D721Med (cell line): ENCODE measurements around the gene COLQ.
"Not testable (repeated sequence)": the region's sequence is repeated elsewhere in the genome, so short reads cannot be mapped to it uniquely, and the experiment has no call there.

Source experiments
- DNase-seq: peaks from one replicate; pipeline ENCODE4 v3.0.0; 2011; ENCODE audit warnings: low spot score; ENCODE audit not compliant: insufficient read length
- FAIRE-seq: peaks from 2 replicates; lab custom pipeline; 2011; peaks lifted over from hg19 to GRCh38; lab: Jason Lieb, UNC
- CTCF ChIP-seq: IDR thresholded peaks from 2 replicates; pipeline ENCODE4 v1.5.1; 2012; ENCODE audit warnings: mild to moderate bottlenecking, control low read depth; ENCODE audit not compliant: insufficient read depth; ENCODE audit errors: missing control alignments

Gene COLQ

GRCh38 chr3:15486020-15486419, 35.5 kb downstream of the COLQ start:
- TF ChIP-seq CTCF, result no peak
- FAIRE-seq (no peak), DNase-seq (no peak)

- DNase-seq, FAIRE-seq: not testable (repeated sequence)
These were observed 37.0 kb downstream of the COLQ start for GRCh38 chr3:15484551-15484950.

GRCh38 chr3:15479400-15480224, 41.9 kb downstream of the COLQ start:
- FAIRE-seq, result no peak
- no peak for TF ChIP-seq CTCF
- DNase-seq, result no peak

GRCh38 chr3:15478640-15478979, 42.9 kb downstream of the COLQ start:
- TF ChIP-seq CTCF, result no peak
- FAIRE-seq (no peak), DNase-seq (no peak)

- TF ChIP-seq CTCF, result no peak
- FAIRE-seq (no peak), DNase-seq (no peak)
These were observed 43.4 kb downstream of the COLQ start for GRCh38 chr3:15477951-15478639.

- no peak for DNase-seq
- no peak for TF ChIP-seq CTCF
- no peak for FAIRE-seq
These were observed 45.1 kb downstream of the COLQ start for GRCh38 chr3:15476378-15476777.

- TF ChIP-seq CTCF, result no peak
- DNase-seq (no peak), FAIRE-seq (no peak)
These were observed 46.3 kb downstream of the COLQ start for GRCh38 chr3:15475161-15475560.
